ENCODE results near the gene MACROD2.

The MACROD2 gene

DNA sequence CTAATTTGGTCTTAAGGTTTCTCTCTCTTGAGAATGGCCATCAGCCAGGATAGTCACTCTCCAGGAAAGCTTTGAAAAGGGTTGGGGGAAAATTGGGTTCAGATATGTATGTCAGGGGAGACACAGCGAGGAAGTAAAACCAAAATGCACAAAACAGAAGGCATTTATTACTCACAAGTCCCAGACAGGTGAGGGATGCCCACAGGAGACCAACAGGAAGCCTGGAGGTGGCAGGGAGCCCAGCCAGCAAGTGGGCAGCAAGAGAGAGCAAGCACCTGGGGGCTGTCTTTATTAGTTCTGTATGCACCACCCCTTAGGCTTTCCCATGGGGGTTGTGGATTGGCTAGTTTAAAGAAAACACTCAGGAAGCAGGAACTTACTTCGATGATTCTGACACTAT, 1870.2 kb downstream of the MACROD2 start:
- FAIRE-seq, result no peak
- no peak for DNase-seq (ENCODE audit: insufficient read length, low spot score)

- no peak for DNase-seq (ENCODE audit: insufficient read length, low spot score)
- no peak for FAIRE-seq
Measured at GRCh38 chr20:15866916-15867730, 1871.8 kb downstream of the MACROD2 start.

DNA sequence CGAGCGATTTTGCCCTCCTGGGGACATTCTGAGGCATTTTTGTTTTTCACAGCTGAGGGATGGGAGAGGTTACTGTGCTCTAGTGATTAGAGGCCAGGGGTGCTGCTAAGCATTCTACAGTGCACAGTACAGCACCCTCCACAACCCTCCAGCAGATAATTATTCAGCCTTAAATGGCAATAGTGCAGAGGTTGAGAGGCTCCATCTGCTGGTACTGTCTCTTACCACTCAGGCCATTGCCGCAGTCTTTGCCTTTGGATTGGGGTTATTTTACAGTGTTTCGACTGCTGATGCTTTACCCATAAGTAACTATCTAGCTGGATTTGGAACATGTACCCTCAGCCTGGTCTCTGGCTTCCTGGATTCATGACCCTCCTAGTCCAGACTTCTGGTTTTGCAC, 1872.6 kb downstream of the MACROD2 start:
- no peak for FAIRE-seq
- no peak for DNase-seq (ENCODE audit: insufficient read length, low spot score)

DNA sequence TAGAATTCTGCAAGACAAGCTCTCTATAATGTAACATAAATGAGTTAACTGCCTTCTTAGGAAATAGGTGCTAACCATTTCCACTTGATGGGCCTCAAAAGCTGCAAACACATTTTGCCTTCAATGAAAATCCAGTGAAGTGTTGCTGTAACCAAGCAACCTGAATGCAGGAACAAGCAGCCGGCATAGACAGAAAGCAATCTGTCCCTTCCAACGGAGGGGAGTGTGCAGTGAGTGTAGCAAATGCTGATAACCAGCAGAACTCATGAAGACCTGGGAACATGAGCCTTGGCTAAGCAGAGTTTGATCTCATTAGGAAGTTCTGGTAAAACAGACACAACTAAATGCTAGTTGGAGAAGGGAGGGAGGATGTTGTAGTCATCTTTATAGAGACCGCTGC, 1880.1 kb downstream of the MACROD2 start:
- no peak for FAIRE-seq
- no peak for DNase-seq (ENCODE audit: insufficient read length, low spot score)

- no peak for FAIRE-seq
- no peak for DNase-seq (ENCODE audit: insufficient read length, low spot score)
Measured at GRCh38 chr20:15882553-15882952, 1887.2 kb downstream of the MACROD2 start.

DNA sequence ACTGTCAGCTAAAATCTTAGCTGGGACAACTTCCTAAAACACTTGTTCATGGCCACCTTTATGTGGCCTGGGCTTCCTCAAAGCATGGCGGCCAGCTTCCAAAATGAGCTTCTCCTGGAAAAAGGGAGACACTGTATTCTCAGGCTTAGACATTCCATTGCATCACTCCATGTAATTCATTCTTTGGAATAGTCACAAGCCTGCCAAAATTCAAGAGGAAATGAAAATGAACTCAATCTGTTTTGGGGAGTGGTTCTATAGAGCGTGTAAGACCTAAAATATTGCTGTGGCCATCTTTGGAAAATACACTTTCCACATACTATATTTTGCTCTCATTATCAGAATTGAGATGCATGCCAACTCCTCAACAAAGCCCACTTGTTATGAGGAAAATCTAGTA, 1890.9 kb downstream of the MACROD2 start:
- no peak for DNase-seq (ENCODE audit: insufficient read length, low spot score)

GRCh38 chr20:15887387-15887786, 1892.1 kb downstream of the MACROD2 start:
- FAIRE-seq, result no peak
- no peak for DNase-seq (ENCODE audit: insufficient read length, low spot score)

More for the DNA sequence above, 1890.9 kb downstream of the MACROD2 start:
- no peak for FAIRE-seq

DNA sequence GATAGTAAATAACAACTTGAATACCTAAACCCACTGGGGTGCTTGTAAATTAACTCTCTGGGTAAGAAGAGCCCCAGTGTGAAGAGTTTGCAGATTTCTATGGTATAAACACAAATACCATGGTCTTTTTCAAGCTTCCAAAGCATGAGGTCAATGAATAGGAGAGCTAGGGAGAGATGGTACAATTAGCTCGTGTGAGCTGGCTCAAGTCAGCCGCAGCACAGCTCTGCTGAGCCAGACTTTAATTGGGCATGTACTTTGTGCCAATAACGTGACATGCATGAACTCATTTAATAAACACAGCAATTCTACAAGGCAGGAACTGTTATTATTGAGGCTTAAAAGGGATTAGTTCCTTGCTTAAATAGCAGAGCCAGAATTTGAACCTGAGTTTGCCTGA, 1893.7 kb downstream of the MACROD2 start:
- FAIRE-seq (no peak), DNase-seq (ENCODE audit: insufficient read length, low spot score) (no peak)

GRCh38 chr20:15889514-15890256, 1894.4 kb downstream of the MACROD2 start:
- DNase-seq (ENCODE audit: insufficient read length, low spot score) (no peak), FAIRE-seq (peak; percentile 83)

GRCh38 chr20:15890407-15890982, 1895.2 kb downstream of the MACROD2 start:
- no peak for DNase-seq (ENCODE audit: insufficient read length, low spot score)
- peak; percentile 37 for FAIRE-seq

DNA sequence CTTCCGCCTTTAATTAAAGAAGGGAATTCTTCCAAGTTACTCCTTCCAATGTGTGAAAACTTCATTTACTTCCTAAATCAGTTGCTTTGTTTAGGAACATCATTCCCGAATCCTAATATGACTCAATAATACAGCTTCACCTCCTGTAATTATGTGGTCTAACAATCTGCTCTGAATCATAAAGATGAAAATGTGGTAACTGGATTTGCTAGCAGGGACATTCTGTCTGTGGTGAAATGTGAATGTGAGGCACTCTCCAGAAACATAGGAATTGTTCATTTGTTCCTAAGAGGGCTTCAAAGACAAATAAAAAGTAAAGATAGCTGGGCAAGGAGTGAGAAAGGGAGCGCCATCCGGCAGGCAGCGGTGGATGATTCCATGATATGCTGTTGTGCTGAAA, 1899.8 kb downstream of the MACROD2 start:
- FAIRE-seq (peak; percentile 66), DNase-seq (ENCODE audit: insufficient read length, low spot score) (no peak)

- FAIRE-seq (peak; percentile 88), DNase-seq (ENCODE audit: insufficient read length, low spot score) (no peak)
Measured at GRCh38 chr20:15895560-15896084, 1900.3 kb downstream of the MACROD2 start.

DNA sequence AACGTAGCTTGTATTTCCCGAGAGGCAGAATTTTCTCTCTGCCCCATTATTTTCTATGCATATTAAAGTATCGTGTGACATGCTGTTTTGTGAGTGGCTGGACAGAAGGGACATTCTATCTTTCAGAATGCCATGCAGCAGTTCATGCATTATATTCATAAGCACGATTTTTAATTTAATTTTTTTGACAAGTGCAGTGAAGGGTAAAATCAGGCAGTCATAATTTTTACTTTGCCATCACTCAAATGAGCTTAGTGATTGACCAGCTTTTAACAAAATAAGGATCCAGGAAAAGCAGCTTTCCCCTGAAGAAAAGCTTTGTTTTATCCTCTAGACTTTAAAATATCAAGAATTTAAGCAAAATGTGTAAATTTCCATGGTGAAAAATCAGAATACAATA, 1904.7 kb downstream of the MACROD2 start:
- no peak for DNase-seq (ENCODE audit: insufficient read length, low spot score)
- no peak for FAIRE-seq

DNA sequence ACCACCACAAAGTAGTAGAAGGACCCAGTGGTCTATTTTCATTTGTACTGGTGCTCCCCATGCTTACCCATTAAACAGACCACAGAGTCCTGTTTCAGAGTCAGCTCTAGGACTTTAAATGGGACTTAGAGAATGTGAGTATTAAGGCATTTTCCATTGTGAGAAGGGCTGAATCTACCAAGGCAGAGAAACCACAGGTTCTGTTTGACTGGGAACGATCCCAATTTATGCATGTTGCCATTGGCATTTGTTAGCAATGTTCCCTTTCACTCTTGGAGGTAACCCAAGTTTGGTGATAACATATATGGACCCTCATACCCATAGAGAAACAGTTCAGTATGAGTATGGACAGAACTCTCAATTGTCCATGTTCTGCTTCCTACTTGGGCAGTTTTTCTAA, 1905.1 kb downstream of the MACROD2 start:
- FAIRE-seq, result no peak
- DNase-seq (ENCODE audit: insufficient read length, low spot score), result no peak

- no peak for FAIRE-seq
- DNase-seq (ENCODE audit: insufficient read length, low spot score), result no peak
Measured at GRCh38 chr20:15902493-15902892, 1907.2 kb downstream of the MACROD2 start.

GRCh38 chr20:15905661-15906060, 1910.3 kb downstream of the MACROD2 start:
- FAIRE-seq (no peak), DNase-seq (ENCODE audit: insufficient read length, low spot score) (no peak)

- FAIRE-seq (no peak), DNase-seq (ENCODE audit: insufficient read length, low spot score) (no peak)
Measured at GRCh38 chr20:15909995-15910394, 1914.7 kb downstream of the MACROD2 start.

DNA sequence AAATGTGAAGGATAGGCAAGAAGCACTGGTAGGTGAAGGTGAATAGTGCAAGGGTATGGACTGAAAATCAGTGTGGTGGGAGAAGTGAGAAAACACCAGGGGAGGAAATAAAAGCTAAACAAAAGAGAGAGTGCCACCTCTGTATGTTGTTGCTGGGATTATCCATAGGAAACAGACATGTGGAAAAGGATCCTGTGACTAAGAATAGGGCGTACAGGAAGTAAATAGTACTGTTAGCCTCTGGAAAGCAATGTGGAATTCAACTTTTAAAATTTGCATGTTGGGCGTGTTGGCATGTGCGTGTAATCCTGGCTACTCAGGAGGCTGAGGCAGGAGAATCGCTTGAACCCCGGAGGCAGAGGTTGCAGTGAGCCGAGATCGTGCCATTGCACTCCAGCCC, 1916.3 kb downstream of the MACROD2 start:
- DNase-seq (ENCODE audit: insufficient read length, low spot score) (no peak), FAIRE-seq (no peak)

- FAIRE-seq (peak; percentile 49), DNase-seq (ENCODE audit: insufficient read length, low spot score) (no peak)
Measured at GRCh38 chr20:15913391-15914025, 1918.2 kb downstream of the MACROD2 start.

DNA sequence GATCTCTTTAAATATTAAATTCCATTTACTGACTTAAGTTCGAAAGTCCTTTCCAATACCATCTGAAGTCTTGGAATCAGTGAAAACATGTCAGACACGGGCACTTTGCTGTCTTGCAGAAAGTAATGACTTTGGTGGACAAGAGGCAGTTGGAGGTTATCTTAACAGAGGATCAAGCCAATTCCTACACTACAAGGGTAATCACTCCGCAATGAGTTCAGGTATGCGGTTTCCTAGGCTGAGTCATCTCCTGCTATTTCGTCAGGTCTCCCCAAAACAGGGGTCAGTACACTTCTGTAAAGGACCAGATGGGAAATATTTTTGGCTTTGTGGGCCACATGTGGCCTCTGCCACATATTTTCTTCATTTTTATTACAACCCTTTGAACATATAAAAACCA, 1921.3 kb downstream of the MACROD2 start:
- FAIRE-seq, result no peak
- DNase-seq (ENCODE audit: insufficient read length, low spot score), result no peak

DNA sequence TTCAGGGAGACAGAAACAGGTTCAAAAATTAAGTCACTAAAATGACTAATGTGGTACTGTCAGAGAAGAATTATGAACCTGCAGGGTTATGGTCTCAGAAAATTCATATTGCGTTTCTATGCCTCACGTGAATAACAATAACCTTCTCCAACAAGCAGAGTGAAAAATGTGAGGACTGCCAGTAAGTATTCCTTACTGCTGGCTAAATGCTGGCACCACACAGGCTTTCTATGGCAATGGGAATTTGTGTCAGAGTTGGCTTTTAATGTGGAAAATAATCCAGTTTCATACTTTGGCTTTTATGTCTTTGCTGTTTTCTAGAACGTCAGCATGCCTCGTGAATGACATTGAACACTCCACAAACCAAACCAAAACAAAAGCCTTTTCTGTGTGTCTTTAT, 1922.0 kb downstream of the MACROD2 start:
- FAIRE-seq (no peak), DNase-seq (ENCODE audit: insufficient read length, low spot score) (no peak)

All from GM19239 (cell line).